Osteocyte (in vitro differentiated cells): ENCODE results near the gene RPE. TPM values are rescaled to one million over a fixed set of nuclear protein-coding genes. Genes with fewer than 3 reads are reported as not detected.

ENCODE experiments used
- DNase-seq: peaks from one replicate; pipeline ENCODE4 v3.0.0; 2021; ENCODE audit warnings: mixed read lengths; ENCODE audit not compliant: unreplicated experiment; ENCODE audit errors: extremely low spot score
- H3K27ac Mint-ChIP-seq: one replicate; pipeline ENCODE4 v1.8.0; 2021; ENCODE audit warnings: mild to moderate bottlenecking, mixed read lengths; ENCODE audit not compliant: unreplicated experiment
- H3K27me3 Mint-ChIP-seq: one replicate; pipeline ENCODE4 v1.8.0; 2021; ENCODE audit warnings: mixed read lengths; ENCODE audit not compliant: unreplicated experiment
- H3K36me3 Mint-ChIP-seq: one replicate; pipeline ENCODE4 v1.8.0; 2021; ENCODE audit warnings: mixed read lengths; ENCODE audit not compliant: unreplicated experiment
- H3K4me1 Mint-ChIP-seq: one replicate; pipeline ENCODE4 v1.8.0; 2021; ENCODE audit warnings: mixed read lengths; ENCODE audit not compliant: unreplicated experiment
- H3K4me3 Mint-ChIP-seq: one replicate; pipeline ENCODE4 v1.8.0; 2021; ENCODE audit warnings: mild to moderate bottlenecking, moderate library complexity, mixed read lengths; ENCODE audit not compliant: unreplicated experiment
- H3K9me3 Mint-ChIP-seq: one replicate; pipeline ENCODE4 v1.8.0; 2021; ENCODE audit warnings: mixed read lengths; ENCODE audit not compliant: unreplicated experiment
- total RNA-seq: library from RNA; stranded (reverse); gene quantifications from 2 replicates; pipeline ENCODE4 v1.2.1, GENCODE V29; 2021
- TF ChIP-seq, protein P1 (sequence below): fragments of 200-600 bp; sonication (generic); IDR thresholded peaks from 2 replicates; pipeline ENCODE4 v1.5.0; 2021; ENCODE audit warnings: antibody characterized with exemption, mild to moderate bottlenecking, moderate library complexity

RPE gene
- total RNA-seq, 1 donor from 2014 or later, result 39.0 TPM

DNA sequence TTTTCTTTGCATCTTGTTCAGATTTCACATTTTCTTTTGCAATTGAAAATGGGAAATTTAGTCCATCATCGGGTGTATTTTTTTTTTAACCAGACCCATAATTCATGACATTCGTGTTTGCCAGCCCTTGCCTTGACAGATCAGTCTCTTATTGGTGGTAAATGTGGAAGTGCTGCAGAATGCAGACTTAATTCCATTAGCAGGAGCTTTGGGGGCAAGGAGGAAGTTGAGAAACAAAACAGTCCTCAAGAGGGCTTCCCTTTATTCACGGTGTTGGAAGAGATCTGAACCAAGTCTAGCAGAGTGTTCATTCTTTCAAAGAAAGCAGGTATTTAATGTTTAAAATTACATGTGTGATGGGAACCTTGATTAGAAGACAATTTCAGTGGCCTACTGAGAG, 16.6 kb upstream of the RPE start:
- Mint-ChIP-seq H3K9me3 (no peaks in the 10 kb centered on the region), H3K4me3 (no peak overlapping the region), H3K27me3 (peaks cover 40% of the 10 kb centered on the region), H3K27ac (no peak overlapping the region), H3K4me1 (peaks cover 9% of the 10 kb centered on the region), H3K36me3 (no peaks in the 10 kb centered on the region)
- TF ChIP-seq, protein P1, sequence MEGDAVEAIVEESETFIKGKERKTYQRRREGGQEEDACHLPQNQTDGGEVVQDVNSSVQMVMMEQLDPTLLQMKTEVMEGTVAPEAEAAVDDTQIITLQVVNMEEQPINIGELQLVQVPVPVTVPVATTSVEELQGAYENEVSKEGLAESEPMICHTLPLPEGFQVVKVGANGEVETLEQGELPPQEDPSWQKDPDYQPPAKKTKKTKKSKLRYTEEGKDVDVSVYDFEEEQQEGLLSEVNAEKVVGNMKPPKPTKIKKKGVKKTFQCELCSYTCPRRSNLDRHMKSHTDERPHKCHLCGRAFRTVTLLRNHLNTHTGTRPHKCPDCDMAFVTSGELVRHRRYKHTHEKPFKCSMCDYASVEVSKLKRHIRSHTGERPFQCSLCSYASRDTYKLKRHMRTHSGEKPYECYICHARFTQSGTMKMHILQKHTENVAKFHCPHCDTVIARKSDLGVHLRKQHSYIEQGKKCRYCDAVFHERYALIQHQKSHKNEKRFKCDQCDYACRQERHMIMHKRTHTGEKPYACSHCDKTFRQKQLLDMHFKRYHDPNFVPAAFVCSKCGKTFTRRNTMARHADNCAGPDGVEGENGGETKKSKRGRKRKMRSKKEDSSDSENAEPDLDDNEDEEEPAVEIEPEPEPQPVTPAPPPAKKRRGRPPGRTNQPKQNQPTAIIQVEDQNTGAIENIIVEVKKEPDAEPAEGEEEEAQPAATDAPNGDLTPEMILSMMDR, result no peak
- DNase-seq, result no peak

DNA sequence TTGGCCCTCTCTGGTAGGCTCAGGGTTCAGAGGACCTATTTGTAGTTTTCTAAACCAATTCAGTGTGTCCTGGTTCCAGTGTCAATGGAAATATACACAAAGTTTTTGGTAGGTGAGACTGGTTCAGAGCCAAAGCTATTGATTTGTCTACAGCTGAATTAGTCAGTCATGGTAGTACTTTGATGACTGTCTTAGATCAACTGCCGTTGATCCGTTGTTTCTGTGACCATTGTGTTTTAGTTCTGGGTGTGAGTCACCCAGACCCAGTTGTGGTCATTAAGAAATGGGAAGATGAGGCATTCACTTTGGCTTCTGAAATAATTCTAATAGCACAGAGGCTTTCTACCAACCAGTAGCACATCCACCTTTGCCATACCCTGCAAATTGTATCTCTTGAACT, 16.0 kb upstream of the RPE start:
- DNase-seq, result no peak
- peaks cover 9% of the 10 kb centered on the region for H3K4me1 Mint-ChIP-seq
- TF ChIP-seq, protein P1, result no peak
- no peak overlapping the region for H3K27ac Mint-ChIP-seq
- H3K27me3 Mint-ChIP-seq, result peaks cover 44% of the 10 kb centered on the region
- no peak overlapping the region for H3K4me3 Mint-ChIP-seq
- no peaks in the 10 kb centered on the region for H3K36me3 Mint-ChIP-seq
- no peaks in the 10 kb centered on the region for H3K9me3 Mint-ChIP-seq

DNA sequence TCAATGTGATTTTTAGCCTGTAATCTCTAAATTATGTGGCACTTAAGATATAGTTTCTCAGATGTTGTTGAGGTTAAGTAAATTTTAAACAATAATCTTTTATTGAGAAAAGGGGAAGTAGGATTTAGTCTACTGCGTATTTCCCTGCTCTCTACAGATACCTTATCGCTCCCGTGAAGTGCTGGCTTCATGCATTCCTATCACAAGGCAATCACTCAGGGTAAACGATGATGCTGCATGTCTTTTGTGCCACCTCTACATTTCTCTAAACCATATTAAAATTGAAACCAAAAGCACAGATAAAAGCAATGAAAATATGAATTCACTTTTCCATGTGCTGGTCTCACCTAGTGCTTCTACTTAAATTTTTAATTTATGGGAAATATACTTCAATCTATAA, 14.4 kb upstream of the RPE start:
- H3K27ac Mint-ChIP-seq, result no peak overlapping the region

DNA sequence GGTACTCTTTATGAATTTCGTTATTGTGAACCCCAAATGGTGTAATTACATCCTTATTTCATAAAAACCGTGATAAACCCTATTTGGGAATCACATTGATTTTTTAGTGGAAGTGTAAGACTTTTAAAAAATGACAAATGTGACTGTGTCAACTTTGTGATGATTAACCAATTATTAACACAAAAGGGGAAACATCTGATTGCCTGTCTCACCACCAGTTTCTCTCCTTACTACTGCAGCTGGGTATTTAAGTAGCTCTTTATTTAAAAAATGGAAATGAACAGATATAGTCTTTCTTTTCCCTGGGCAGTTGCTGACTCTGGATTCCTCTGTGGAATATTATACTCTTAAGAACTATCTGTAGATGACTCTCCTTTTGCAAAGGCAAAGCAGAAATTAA, 11.6 kb upstream of the RPE start:
- H3K27ac Mint-ChIP-seq, result no peak overlapping the region
- H3K27me3 Mint-ChIP-seq, result peaks cover 48% of the 10 kb centered on the region
- no peak overlapping the region for H3K4me3 Mint-ChIP-seq
- TF ChIP-seq, protein P1, result no peak
- H3K4me1 Mint-ChIP-seq, result no peaks in the 10 kb centered on the region
- no peaks in the 10 kb centered on the region for H3K9me3 Mint-ChIP-seq
- H3K36me3 Mint-ChIP-seq, result no peaks in the 10 kb centered on the region
- DNase-seq, result no peak

More for the DNA sequence above, 14.4 kb upstream of the RPE start:
- TF ChIP-seq, protein P1, result no peak
- H3K27me3 Mint-ChIP-seq, result peaks cover 48% of the 10 kb centered on the region
- H3K4me1 Mint-ChIP-seq, result no peaks in the 10 kb centered on the region
- no peaks in the 10 kb centered on the region for H3K9me3 Mint-ChIP-seq
- H3K36me3 Mint-ChIP-seq, result no peaks in the 10 kb centered on the region
- DNase-seq, result no peak
- H3K4me3 Mint-ChIP-seq, result no peak overlapping the region

DNA sequence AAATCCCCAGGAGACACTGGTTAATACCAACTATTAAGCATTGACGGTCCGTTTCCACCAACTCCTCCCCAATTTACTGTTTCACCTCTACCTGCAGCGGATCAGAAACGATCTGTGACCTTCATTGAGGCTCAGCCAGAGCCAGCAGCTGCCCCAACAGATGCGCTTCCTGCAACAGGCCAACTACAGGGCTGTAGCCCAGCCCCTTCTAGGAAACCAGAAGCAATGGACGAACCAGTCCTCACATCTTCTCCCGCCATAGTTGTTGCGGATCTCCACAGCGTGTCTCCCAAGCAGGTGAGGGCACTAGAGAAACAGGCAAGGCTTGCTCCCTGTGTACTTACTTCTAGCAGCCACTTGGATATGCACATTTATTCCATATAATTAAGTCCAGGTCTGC, 8.5 kb upstream of the RPE start:
- H3K4me1 Mint-ChIP-seq, result no peaks in the 10 kb centered on the region
- H3K27ac Mint-ChIP-seq, result no peak overlapping the region
- TF ChIP-seq, protein P1, result no peak

More for the DNA sequence above, 8.5 kb upstream of the RPE start:
- no peaks in the 10 kb centered on the region for H3K9me3 Mint-ChIP-seq
- no peak overlapping the region for H3K4me3 Mint-ChIP-seq
- no peaks in the 10 kb centered on the region for H3K36me3 Mint-ChIP-seq
- H3K27me3 Mint-ChIP-seq, result peaks cover 40% of the 10 kb centered on the region
- DNase-seq, result no peak
